Measurements from ENCODE around the gene CFDP1.

CFDP1 gene

DNA sequence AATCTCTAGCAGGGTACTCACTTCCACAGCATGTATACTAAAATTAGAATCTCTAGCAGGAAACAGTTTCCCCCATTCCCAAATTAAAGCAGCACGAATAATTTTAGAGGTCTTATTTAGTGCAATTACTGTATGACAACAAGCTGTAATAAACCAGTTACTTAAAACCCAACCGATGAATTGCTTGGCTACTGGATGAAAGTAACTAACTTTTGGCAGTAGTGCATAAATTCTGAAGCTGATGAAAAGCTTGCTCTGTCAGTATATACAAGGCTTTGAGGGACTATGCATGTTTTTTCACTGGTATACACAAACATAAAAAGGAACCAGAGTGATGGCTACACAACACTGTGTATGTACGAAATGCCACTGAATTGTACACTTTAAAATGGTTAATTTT lies 89.4 kb downstream of the CFDP1 start:
- TF ChIP-seq KLF10 (tag by site-specific recombination; IDR thresholded peaks at IDR 0.05), result no peak
- TF ChIP-seq, protein P1, sequence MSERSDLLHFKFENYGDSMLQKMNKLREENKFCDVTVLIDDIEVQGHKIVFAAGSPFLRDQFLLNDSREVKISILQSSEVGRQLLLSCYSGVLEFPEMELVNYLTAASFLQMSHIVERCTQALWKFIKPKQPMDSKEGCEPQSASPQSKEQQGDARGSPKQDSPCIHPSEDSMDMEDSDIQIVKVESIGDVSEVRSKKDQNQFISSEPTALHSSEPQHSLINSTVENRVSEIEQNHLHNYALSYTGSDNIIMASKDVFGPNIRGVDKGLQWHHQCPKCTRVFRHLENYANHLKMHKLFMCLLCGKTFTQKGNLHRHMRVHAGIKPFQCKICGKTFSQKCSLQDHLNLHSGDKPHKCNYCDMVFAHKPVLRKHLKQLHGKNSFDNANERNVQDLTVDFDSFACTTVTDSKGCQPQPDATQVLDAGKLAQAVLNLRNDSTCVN (tag by site-specific recombination; optimal IDR thresholded peaks at IDR 0.05), result no peak
- TF ChIP-seq GFI1B (tag by site-specific recombination; IDR thresholded peaks at IDR 0.05), result no peak
- TF ChIP-seq ZNF549 (tag by site-specific recombination; IDR thresholded peaks at IDR 0.05), result no peak
- TF ChIP-seq ZNF248 (tag by site-specific recombination; IDR thresholded peaks at IDR 0.05), result no peak
- TF ChIP-seq SETDB1 (IDR thresholded peaks at IDR 0.05; ENCODE audit: insufficient read length, low read length), result no peak
- no peak for TF ChIP-seq YY1 (tag by site-specific recombination; IDR thresholded peaks at IDR 0.05)
- TF ChIP-seq ZNF544 (tag by site-specific recombination; IDR thresholded peaks at IDR 0.05), result no peak
- TF ChIP-seq SALL2 (tag by site-specific recombination; IDR thresholded peaks at IDR 0.05; ENCODE audit: borderline replicate concordance), result no peak
- TF ChIP-seq ZNF791 (tag by site-specific recombination; IDR thresholded peaks at IDR 0.05), result no peak
- Histone ChIP-seq H3K36me3 (ENCODE audit: control insufficient read depth in 2 of 2, insufficient read depth in 1 of 2, low read length in 2 of 2) (peaks cover 0 to 7% of the 10 kb centered on the region in 2 experiments; a peak in 2 of 3 replicates), H3K4me1 (ENCODE audit: control insufficient read depth, insufficient read depth, low read length) (peaks cover 8% of the 10 kb centered on the region), H3K9me3 (ENCODE audit: control insufficient read depth, insufficient read depth, low read depth, low read length) (no peaks in the 10 kb centered on the region), H3K27ac (ENCODE audit: extremely low read depth, low read depth, low read length) (no peak overlapping the region), H3K4me3 (ENCODE audit: low read depth, low read length) (no peak overlapping the region)
- ChIA-PET CTCF (interaction anchor here (0.9 to 1.1 kb wide), 2 partner anchors 8 to 146 kb away, joined by 3 read pairs; no protein-coding TSS in a partner anchor), POLR2A (no interaction called here)

DNA sequence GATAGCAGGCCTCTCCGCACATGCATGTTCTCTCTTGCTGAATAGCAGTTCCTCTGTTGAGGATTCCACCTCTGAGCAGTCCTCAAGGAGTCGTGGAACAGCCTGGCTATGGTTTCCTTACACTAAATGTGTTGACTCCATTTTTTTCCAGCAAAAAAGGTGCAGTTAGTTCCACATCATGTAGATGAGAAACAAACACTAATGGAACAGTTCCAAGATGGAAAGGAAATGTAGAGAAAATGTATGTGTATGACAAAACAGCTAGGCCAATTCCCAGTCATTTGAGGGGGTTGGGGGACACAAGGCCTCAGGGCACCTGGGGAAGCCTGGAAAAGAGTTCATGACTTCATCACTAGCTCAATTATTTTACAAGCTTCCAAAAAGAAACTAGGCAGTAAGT lies 90.0 kb downstream of the CFDP1 start:
- ChIA-PET CTCF (interaction anchor here (0.6 to 1.1 kb wide), 3 partner anchors 61 to 145 kb away, joined by 3 read pairs; no protein-coding TSS in a partner anchor), POLR2A (no interaction called here)
- peaks cover 0 to 7% of the 10 kb centered on the region in 2 experiments; a peak in 2 of 3 replicates for H3K36me3 ChIP-seq (ENCODE audit: control insufficient read depth in 2 of 2, insufficient read depth in 1 of 2, low read length in 2 of 2)
- H3K4me3 ChIP-seq (ENCODE audit: low read depth, low read length), result no peak overlapping the region
- H3K27ac ChIP-seq (ENCODE audit: extremely low read depth, low read depth, low read length), result no peak overlapping the region
- H3K9me3 ChIP-seq (ENCODE audit: control insufficient read depth, insufficient read depth, low read depth, low read length), result no peaks in the 10 kb centered on the region
- peaks cover 8% of the 10 kb centered on the region for H3K4me1 ChIP-seq (ENCODE audit: control insufficient read depth, insufficient read depth, low read length)
- no peak for TF ChIP-seq ZNF701 (tag by site-specific recombination; IDR thresholded peaks at IDR 0.05)
- TF ChIP-seq ZNF560 (tag by site-specific recombination; IDR thresholded peaks at IDR 0.05; ENCODE audit: borderline replicate concordance), result no peak
- no peak for TF ChIP-seq ZNF138 (tag by site-specific recombination; IDR thresholded peaks at IDR 0.05; ENCODE audit: borderline replicate concordance)
- TF ChIP-seq SCRT1 (tag by site-specific recombination; IDR thresholded peaks at IDR 0.05; ENCODE audit: borderline replicate concordance), result no peak
- no peak for TF ChIP-seq ZNF791 (tag by site-specific recombination; IDR thresholded peaks at IDR 0.05)
- no peak for TF ChIP-seq ZNF274 (IDR thresholded peaks at IDR 0.05; ENCODE audit: low read length)
- no peak for TF ChIP-seq ZNF274 (tag by site-specific recombination; IDR thresholded peaks at IDR 0.05; ENCODE audit: borderline replicate concordance)
- TF ChIP-seq SETDB1 (IDR thresholded peaks at IDR 0.05; ENCODE audit: insufficient read length, low read length), result no peak
- TF ChIP-seq ZNF555 (tag by site-specific recombination; conservative IDR thresholded peaks at IDR 0.05), result no peak
- TF ChIP-seq, protein P2, sequence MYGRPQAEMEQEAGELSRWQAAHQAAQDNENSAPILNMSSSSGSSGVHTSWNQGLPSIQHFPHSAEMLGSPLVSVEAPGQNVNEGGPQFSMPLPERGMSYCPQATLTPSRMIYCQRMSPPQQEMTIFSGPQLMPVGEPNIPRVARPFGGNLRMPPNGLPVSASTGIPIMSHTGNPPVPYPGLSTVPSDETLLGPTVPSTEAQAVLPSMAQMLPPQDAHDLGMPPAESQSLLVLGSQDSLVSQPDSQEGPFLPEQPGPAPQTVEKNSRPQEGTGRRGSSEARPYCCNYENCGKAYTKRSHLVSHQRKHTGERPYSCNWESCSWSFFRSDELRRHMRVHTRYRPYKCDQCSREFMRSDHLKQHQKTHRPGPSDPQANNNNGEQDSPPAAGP (tag by site-specific recombination; IDR thresholded peaks at IDR 0.05), result no peak
- no peak for TF ChIP-seq ZNF548 (tag by site-specific recombination; IDR thresholded peaks at IDR 0.05)
- TF ChIP-seq TCF7L2 (IDR thresholded peaks at IDR 0.05; ENCODE audit: borderline replicate concordance, low read depth, low read length), result no peak
- no peak for TF ChIP-seq ZBTB1 (tag by site-specific recombination; IDR thresholded peaks at IDR 0.05)
- TF ChIP-seq ZNF266 (tag by site-specific recombination; IDR thresholded peaks at IDR 0.05; ENCODE audit: low read depth), result no peak
- TF ChIP-seq, protein P3, sequence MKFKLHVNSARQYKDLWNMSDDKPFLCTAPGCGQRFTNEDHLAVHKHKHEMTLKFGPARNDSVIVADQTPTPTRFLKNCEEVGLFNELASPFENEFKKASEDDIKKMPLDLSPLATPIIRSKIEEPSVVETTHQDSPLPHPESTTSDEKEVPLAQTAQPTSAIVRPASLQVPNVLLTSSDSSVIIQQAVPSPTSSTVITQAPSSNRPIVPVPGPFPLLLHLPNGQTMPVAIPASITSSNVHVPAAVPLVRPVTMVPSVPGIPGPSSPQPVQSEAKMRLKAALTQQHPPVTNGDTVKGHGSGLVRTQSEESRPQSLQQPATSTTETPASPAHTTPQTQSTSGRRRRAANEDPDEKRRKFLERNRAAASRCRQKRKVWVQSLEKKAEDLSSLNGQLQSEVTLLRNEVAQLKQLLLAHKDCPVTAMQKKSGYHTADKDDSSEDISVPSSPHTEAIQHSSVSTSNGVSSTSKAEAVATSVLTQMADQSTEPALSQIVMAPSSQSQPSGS (tag by site-specific recombination; IDR thresholded peaks at IDR 0.05; ENCODE audit: low read depth), result no peak
- TF ChIP-seq ZNF658 (tag by site-specific recombination; IDR thresholded peaks at IDR 0.05), result no peak
- TF ChIP-seq, protein P4, sequence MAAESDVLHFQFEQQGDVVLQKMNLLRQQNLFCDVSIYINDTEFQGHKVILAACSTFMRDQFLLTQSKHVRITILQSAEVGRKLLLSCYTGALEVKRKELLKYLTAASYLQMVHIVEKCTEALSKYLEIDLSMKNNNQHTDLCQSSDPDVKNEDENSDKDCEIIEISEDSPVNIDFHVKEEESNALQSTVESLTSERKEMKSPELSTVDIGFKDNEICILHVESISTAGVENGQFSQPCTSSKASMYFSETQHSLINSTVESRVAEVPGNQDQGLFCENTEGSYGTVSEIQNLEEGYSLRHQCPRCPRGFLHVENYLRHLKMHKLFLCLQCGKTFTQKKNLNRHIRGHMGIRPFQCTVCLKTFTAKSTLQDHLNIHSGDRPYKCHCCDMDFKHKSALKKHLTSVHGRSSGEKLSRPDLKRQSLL (tag by site-specific recombination; IDR thresholded peaks at IDR 0.05), result no peak
- no peak for TF ChIP-seq ZNF660 (tag by site-specific recombination; IDR thresholded peaks at IDR 0.05)
